ENCODE measurements around the gene SLC23A1.
"Not testable (repeated sequence)": the region's sequence is repeated elsewhere in the genome, so short reads cannot be mapped to it uniquely, and the experiment has no call there.

Gene SLC23A1

GRCh38 chr5:139410993-139411828 is 28.1 kb upstream of the SLC23A1 start:
- no peak overlapping the region for H3K4me3 ChIP-seq (replicated peaks; ENCODE audit: insufficient read depth, low read length)

DNA sequence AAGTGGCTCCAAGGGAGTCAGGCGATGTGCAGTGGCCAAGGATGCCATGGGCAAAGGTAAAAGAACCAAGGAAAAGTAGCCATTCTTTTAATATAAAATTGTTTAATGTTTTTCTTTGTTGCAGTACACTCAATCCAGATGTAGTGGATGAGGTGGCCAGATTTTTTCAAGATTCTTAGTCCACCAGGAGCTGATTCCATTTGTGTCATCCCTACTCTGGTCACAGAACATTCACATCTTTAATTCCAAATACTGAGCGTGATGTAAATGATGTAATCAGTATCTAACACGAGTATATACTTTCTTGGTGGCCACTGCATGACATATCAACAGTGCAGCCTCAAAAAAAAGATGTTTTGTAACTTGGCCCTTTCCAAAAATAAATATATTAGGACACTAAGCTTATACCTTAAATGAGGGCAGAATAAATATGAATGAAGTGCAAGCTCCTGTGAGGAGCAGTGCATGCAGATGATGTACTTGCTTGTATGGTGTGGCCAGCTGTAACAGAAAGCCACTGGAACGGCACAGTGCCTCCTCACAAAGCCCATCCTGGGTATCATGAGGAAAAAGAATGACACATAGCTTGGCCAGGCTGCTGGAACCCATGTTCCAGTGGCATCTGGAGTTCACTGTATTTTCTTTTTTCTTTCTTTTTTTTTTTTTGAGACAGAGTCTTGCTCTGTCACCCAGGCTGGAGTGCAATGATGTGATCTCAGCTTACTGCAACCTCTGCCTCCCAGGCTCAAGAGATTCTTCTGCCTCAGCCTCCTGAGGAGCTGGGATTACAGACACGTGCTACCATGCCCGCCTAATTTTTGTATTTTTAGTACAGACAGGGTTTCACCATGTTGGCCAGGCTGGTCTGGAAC is 27.3 kb upstream of the SLC23A1 start:
- H3K27ac ChIP-seq (replicated peaks) = no peak overlapping the region
- TF ChIP-seq SPI1 (IDR thresholded peaks at IDR 0.05; ENCODE audit: borderline replicate concordance, low read depth) (no peak), CTCF (IDR thresholded peaks at IDR 0.05; ENCODE audit: insufficient read depth, low read length) (no peak), GABPA (IDR thresholded peaks at IDR 0.05; ENCODE audit: low read depth) (no peak), POLR2AphosphoS5 (IDR thresholded peaks at IDR 0.05; ENCODE audit: low read depth) (no peak)
- TF ChIP-seq, protein P1, sequence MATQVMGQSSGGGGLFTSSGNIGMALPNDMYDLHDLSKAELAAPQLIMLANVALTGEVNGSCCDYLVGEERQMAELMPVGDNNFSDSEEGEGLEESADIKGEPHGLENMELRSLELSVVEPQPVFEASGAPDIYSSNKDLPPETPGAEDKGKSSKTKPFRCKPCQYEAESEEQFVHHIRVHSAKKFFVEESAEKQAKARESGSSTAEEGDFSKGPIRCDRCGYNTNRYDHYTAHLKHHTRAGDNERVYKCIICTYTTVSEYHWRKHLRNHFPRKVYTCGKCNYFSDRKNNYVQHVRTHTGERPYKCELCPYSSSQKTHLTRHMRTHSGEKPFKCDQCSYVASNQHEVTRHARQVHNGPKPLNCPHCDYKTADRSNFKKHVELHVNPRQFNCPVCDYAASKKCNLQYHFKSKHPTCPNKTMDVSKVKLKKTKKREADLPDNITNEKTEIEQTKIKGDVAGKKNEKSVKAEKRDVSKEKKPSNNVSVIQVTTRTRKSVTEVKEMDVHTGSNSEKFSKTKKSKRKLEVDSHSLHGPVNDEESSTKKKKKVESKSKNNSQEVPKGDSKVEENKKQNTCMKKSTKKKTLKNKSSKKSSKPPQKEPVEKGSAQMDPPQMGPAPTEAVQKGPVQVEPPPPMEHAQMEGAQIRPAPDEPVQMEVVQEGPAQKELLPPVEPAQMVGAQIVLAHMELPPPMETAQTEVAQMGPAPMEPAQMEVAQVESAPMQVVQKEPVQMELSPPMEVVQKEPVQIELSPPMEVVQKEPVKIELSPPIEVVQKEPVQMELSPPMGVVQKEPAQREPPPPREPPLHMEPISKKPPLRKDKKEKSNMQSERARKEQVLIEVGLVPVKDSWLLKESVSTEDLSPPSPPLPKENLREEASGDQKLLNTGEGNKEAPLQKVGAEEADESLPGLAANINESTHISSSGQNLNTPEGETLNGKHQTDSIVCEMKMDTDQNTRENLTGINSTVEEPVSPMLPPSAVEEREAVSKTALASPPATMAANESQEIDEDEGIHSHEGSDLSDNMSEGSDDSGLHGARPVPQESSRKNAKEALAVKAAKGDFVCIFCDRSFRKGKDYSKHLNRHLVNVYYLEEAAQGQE (IDR thresholded peaks at IDR 0.05; ENCODE audit: insufficient replicate concordance, low read depth) = no peak
- DNase-seq (ENCODE audit: low read depth in 1 of 2, low spot score in 1 of 2) = no peak

More at GRCh38 chr5:139410993-139411828, 28.1 kb upstream of the SLC23A1 start:
- Histone ChIP-seq H3K27ac (replicated peaks) (no peak overlapping the region), H3K27me3 (ENCODE audit: insufficient read depth, poor library complexity, severe bottlenecking) (no peaks in the 10 kb centered on the region)
- TF ChIP-seq SPI1 (IDR thresholded peaks at IDR 0.05; ENCODE audit: borderline replicate concordance, low read depth) (no peak), CTCF (IDR thresholded peaks at IDR 0.05; ENCODE audit: insufficient read depth, low read length) (no peak), POLR2AphosphoS5 (IDR thresholded peaks at IDR 0.05; ENCODE audit: low read depth) (no peak), GABPA (IDR thresholded peaks at IDR 0.05; ENCODE audit: low read depth) (no peak)
- TF ChIP-seq, protein P1 (IDR thresholded peaks at IDR 0.05; ENCODE audit: insufficient replicate concordance, low read depth) = no peak
- no peak for DNase-seq (ENCODE audit: low read depth in 1 of 2, low spot score in 1 of 2)

GRCh38 chr5:139409116-139409515 is 26.0 kb upstream of the SLC23A1 start:
- not testable (repeated sequence) for H3K27me3 ChIP-seq (ENCODE audit: insufficient read depth, poor library complexity, severe bottlenecking); H3K4me3 ChIP-seq (replicated peaks; ENCODE audit: insufficient read depth, low read length); H3K27ac ChIP-seq (replicated peaks); DNase-seq (ENCODE audit: low read depth in 1 of 2, low spot score in 1 of 2)

More for the DNA sequence above, 27.3 kb upstream of the SLC23A1 start:
- Histone ChIP-seq H3K27me3 (ENCODE audit: insufficient read depth, poor library complexity, severe bottlenecking) (no peaks in the 10 kb centered on the region), H3K4me3 (replicated peaks; ENCODE audit: insufficient read depth, low read length) (no peak overlapping the region)

- Histone ChIP-seq H3K4me3 (replicated peaks; ENCODE audit: insufficient read depth, low read length) (no peak overlapping the region), H3K27me3 (ENCODE audit: insufficient read depth, poor library complexity, severe bottlenecking) (no peaks in the 10 kb centered on the region), H3K27ac (replicated peaks) (no peak overlapping the region)
- TF ChIP-seq GABPA (IDR thresholded peaks at IDR 0.05; ENCODE audit: low read depth) (no peak), POLR2AphosphoS5 (IDR thresholded peaks at IDR 0.05; ENCODE audit: low read depth) (no peak)
- DNase-seq (ENCODE audit: low read depth in 1 of 2, low spot score in 1 of 2) = no peak
Observed at GRCh38 chr5:139408191-139408590, 25.1 kb upstream of the SLC23A1 start.

Measured in HL-60 (cell line).